Lower leg skin (tissue), 4 donors: ENCODE data around the gene PLB1. TPM values are rescaled to one million over a fixed set of nuclear protein-coding genes. Genes with fewer than 3 reads are reported as not detected.

Source experiments
- DNase-seq, 2 donors: peaks; one replicate each; pipeline ENCODE4 v3.0.0-alpha.2; 2019; ENCODE audit warnings: low spot score in 2 of 2
- H3K4me3 ChIP-seq: fragments of 200-600 bp; sonication (generic); 2 replicates; pipeline ENCODE4 v1.5.1; 2017; ENCODE audit warnings: mild to moderate bottlenecking, low read depth; ENCODE audit not compliant: poor library complexity, severe bottlenecking
- POLR2A ChIP-seq, 2 donors: fragments of 450-650 bp; IDR thresholded peaks; one replicate each; pipeline ENCODE4 v1.6.1; 2016 to 2017; ENCODE audit warnings: antibody characterized with exemption in 2 of 2, mild to moderate bottlenecking in 1 of 2, moderate library complexity in 1 of 2
- WGBS, 2 donors: methylation state at CpG; one replicate each; pipeline ENCODE4 v1.1.5; 2018; 5-methylcytosine and 5-hydroxymethylcytosine counted together
- intact Hi-C: fragments of 100-400 bp; cut with DNase I; formaldehyde crosslinking; loops from one replicate; pipeline ENCODE4 v1.15.0; 2023; ENCODE audit warnings: low total_unique reads
- total RNA-seq, 4 donors: library from RNA; depleted of rRNA; stranded (reverse); fragments of >200 nt; gene quantifications; one replicate each; pipeline ENCODE4 v1.1.0, GENCODE V29; 2016
- TF ChIP-seq, protein P1 (sequence below), 3 donors: fragments of 450-650 bp; IDR thresholded peaks; one replicate each; pipeline ENCODE4 v1.5.1; 2016; ENCODE audit warnings: antibody characterized with exemption in 3 of 3, mild to moderate bottlenecking in 3 of 3, moderate library complexity in 2 of 3

The PLB1 gene
- total RNA-seq, 4 donors from 2014 or later, result 3.4 to 10.3 (median 8.9) TPM

DNA sequence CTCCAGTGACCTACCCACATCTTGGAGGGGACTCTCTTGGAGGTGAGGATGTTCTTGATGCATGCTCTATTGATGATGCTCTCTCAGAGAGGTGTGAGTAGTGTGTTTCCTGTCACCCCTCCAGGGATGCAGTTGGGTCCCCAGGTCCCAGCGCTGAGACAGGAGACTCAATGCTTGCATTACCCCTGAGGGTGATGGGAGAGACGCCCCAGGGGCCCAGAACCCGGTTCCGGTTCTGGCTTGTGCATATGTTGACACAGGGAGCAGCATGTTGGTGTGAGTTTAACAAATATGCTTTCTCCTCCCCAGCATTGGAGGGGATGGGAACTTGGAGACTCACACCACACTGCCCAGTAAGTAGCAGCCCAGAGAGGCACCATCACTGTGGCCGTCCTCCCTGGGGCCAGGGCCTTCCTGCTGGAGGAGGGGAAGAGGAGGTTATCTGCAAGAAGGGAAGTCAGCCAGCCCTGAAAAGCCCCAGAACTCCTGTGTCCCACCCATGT, 124.5 kb downstream of the PLB1 start:
- no peak for DNase-seq
- H3K4me3 ChIP-seq, result no peak overlapping the region
- 84 to 89% methylated on average over 5 of the region's 5 CpGs for WGBS, 2 donors
- TF ChIP-seq, protein P1, sequence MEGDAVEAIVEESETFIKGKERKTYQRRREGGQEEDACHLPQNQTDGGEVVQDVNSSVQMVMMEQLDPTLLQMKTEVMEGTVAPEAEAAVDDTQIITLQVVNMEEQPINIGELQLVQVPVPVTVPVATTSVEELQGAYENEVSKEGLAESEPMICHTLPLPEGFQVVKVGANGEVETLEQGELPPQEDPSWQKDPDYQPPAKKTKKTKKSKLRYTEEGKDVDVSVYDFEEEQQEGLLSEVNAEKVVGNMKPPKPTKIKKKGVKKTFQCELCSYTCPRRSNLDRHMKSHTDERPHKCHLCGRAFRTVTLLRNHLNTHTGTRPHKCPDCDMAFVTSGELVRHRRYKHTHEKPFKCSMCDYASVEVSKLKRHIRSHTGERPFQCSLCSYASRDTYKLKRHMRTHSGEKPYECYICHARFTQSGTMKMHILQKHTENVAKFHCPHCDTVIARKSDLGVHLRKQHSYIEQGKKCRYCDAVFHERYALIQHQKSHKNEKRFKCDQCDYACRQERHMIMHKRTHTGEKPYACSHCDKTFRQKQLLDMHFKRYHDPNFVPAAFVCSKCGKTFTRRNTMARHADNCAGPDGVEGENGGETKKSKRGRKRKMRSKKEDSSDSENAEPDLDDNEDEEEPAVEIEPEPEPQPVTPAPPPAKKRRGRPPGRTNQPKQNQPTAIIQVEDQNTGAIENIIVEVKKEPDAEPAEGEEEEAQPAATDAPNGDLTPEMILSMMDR (IDR thresholded peaks at IDR 0.05), result no peak
- no peak for TF ChIP-seq POLR2A (IDR thresholded peaks at IDR 0.05)
- intact Hi-C loops, result no loop called here

- no peak for DNase-seq
- WGBS, 2 donors, result 92 to 95% methylated on average over 4 of the region's 4 CpGs
- no peak for TF ChIP-seq POLR2A (IDR thresholded peaks at IDR 0.05)
- TF ChIP-seq, protein P1 (IDR thresholded peaks at IDR 0.05), result no peak
- intact Hi-C loops, result no loop called here
- H3K4me3 ChIP-seq, result no peak overlapping the region
Observed at GRCh38 chr2:28620801-28621171, 124.9 kb downstream of the PLB1 start.

GRCh38 chr2:28621172-28622100, 125.6 kb downstream of the PLB1 start:
- WGBS, 2 donors, result 19 to 42% methylated on average over 11 to 15 of the region's 15 CpGs
- intact Hi-C loops, result no loop called here
- H3K4me3 ChIP-seq, result no peak overlapping the region
- peak; percentile 91 to 95 for DNase-seq
- TF ChIP-seq, protein P1 (IDR thresholded peaks at IDR 0.05), result no peak
- TF ChIP-seq POLR2A (IDR thresholded peaks at IDR 0.05), result no peak

DNA sequence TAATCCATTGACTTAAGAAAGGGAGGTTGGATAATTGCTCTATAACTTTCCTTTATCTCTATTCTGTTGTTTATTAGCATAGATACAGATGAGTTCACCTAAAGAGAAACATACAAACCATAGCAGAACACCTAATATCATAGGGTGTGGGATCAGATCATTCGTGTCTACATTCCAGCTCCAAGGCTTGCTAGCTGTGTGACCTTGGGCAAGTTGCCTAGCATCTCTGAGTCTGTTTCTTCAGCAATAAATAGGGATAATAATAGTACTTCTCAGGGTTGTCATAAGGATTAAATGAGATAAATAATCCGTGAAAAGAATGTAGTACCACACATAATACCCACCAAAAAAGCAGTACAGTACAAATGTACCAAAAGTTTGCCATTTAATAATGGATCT, 126.2 kb downstream of the PLB1 start:
- 59 to 62% methylated on average over 2 of the region's 2 CpGs for WGBS, 2 donors
- no peak overlapping the region for H3K4me3 ChIP-seq
- TF ChIP-seq, protein P1 (IDR thresholded peaks at IDR 0.05), result no peak
- intact Hi-C loops, result no loop called here
- no peak for DNase-seq

DNA sequence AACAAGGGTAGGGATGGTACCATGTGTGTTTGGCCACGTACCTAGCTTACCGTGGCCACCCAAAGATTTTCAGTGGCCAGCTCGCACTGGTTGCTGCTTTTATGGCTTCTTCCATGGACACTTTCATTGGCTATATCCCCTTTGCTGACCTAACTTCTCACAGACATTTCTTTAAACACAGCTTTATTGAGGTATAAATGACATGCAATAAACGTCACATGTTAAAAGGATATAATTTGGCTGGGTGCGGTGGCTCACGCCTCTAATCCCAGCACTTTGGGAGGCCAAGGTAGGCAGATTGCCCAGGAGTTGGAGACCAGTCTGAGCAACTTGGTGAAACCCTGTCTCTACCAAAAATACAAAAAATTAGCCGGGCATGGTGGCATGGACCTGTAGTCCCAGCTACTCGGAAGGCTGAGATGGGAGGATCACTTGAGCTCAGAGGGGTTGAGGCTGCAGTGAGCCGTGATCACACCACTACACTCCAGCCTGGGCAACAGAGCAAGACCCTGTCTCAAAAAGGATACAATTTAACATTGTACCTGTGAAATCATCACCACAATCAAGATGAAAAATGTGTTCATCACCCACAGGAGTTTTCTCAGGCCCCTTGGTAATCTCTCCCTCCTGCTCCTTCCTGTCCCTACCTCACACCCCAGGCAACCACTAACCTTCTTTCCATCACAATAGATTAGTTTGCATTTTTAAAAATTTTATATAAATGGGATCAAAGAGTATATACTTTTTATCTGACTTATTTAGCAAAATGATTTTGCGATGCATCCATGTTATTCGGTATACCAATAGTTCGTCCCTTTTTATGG, 127.9 kb downstream of the PLB1 start:
- no peak overlapping the region for H3K4me3 ChIP-seq
- intact Hi-C loops, result no loop called here
- DNase-seq, result no peak
- TF ChIP-seq, protein P1 (IDR thresholded peaks at IDR 0.05), result no peak
- TF ChIP-seq POLR2A (IDR thresholded peaks at IDR 0.05), result no peak
- 88 to 92% methylated on average over 12 of the region's 12 CpGs for WGBS, 2 donors
